GM12872 (cell line): Measurements from ENCODE around the gene INAFM1.

ENCODE experiments used
- TF ChIP-seq, protein P1 (sequence below): IDR thresholded peaks from 3 replicates; pipeline ENCODE4 v1.5.1; 2011; ENCODE audit warnings: low read depth, mild to moderate bottlenecking, low read length, moderate library complexity; ENCODE audit not compliant: insufficient read depth

Gene INAFM1

DNA sequence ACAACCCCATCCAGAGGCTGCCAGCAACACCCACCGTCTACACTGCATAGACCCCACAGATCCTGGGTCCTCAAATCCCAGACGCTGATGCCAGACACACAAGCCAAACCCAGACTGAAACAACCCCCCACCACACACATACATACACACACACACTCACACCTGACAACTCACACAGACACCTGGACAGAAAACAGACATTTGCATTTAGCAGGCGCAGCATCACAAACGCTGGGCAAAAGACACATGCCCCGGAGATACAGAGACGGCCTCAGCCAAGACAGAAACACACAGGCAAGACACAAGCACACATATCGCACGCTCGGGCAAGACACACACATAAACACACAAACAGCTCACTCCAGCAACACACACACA is 45.0 kb upstream of the INAFM1 start:
- TF ChIP-seq, protein P1, sequence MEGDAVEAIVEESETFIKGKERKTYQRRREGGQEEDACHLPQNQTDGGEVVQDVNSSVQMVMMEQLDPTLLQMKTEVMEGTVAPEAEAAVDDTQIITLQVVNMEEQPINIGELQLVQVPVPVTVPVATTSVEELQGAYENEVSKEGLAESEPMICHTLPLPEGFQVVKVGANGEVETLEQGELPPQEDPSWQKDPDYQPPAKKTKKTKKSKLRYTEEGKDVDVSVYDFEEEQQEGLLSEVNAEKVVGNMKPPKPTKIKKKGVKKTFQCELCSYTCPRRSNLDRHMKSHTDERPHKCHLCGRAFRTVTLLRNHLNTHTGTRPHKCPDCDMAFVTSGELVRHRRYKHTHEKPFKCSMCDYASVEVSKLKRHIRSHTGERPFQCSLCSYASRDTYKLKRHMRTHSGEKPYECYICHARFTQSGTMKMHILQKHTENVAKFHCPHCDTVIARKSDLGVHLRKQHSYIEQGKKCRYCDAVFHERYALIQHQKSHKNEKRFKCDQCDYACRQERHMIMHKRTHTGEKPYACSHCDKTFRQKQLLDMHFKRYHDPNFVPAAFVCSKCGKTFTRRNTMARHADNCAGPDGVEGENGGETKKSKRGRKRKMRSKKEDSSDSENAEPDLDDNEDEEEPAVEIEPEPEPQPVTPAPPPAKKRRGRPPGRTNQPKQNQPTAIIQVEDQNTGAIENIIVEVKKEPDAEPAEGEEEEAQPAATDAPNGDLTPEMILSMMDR, result no peak

DNA sequence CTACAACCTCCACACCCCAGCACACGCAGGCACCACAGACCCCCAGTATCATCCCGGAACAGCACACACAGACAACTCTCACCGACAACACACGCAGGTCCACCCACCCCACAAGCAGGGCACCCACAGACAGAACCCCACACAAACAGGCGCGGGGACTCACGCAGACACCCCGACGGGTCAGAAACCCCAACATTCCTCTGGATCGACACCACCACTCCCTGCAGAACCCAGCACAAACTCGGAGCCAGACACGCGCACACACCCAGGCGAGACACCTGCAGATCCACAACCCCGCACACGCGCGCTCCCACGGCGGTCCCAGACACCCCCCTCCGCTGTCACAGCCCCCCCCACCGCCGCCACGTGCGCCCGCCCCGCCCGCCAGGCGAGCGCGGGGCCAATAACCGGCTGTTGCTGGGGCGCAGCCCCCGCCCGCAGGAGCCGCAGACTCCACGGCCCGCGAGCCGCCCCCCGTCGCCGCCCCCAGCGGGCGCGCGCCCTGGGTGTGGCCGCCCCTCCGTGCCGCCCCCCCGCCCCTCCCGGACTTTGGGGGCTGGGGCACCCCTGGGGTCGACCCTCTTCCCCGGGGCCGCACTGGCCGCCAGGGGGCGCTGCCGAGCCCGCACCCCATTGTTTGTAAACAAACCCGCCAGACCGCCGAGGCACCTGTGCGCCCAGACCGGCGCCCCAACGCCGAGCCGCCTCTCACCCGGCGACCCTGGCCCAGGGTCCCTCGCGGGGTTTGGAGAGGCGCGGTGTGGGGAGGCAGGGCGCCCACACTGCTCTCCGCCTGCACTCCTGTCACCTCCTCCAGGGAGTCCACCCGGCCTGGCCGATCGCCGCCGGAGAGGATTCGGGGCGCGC is 44.4 kb upstream of the INAFM1 start:
- TF ChIP-seq, protein P1, result peak; percentile 70

DNA sequence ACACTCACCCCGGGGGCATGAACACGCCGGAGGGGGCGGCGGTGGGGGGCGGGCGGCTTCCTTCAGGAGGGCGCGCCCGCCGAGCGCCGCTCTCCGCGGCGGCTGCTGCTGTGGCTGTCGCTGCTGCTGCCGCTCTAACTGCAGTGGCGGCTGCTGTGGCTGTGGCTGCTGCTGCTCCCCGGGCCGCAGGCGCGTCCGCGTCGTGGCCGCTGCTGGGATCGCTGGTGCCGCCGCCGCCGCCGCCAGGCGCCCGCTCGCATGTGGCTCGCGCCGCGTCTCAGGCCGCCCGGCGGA is 43.8 kb upstream of the INAFM1 start, which contains the start of gene BBC3:
Gene BBC3, minus strand, starts transcription at position 279 of the 294 bp plus-strand sequence. CDS start 2,768 bp downstream, outside the sequence.
- TF ChIP-seq, protein P1, result no peak

DNA sequence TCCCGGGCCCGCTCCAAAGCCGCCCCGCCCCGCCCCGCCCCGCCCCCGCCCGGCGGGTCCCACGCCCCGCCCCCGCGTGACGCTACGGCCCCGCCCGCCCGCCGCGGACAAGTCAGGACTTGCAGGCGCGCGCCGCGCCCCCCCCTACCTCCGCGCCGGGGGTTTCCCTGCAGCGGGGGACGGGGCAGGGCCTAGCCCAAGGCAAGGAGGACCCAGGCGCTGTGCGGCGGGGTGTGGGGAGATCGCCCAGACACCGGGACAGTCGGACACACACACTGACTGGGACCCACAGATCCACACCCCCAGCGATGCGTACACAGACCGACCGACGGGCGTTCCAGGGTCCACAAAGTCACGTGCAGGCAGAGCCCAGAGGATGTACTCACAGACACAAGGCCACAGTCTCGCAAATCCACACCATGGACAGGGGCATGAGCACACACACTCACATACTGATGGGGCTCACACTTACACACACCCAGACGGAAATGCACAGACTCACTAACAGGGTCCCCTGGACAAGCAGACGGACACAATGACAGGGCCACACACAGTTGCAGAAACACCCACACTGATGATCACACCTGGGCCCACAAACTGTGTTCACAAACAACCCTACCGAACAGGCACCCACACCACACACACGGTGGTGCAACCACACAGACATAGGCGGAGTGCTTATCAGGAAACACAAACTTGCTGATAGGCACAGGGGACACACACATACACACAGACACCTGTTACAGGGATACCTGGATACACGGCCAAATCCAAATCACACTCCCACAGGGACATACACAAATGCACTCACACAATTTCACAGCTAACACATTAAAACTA is 43.2 kb upstream of the INAFM1 start:
- TF ChIP-seq, protein P1, result no peak

DNA sequence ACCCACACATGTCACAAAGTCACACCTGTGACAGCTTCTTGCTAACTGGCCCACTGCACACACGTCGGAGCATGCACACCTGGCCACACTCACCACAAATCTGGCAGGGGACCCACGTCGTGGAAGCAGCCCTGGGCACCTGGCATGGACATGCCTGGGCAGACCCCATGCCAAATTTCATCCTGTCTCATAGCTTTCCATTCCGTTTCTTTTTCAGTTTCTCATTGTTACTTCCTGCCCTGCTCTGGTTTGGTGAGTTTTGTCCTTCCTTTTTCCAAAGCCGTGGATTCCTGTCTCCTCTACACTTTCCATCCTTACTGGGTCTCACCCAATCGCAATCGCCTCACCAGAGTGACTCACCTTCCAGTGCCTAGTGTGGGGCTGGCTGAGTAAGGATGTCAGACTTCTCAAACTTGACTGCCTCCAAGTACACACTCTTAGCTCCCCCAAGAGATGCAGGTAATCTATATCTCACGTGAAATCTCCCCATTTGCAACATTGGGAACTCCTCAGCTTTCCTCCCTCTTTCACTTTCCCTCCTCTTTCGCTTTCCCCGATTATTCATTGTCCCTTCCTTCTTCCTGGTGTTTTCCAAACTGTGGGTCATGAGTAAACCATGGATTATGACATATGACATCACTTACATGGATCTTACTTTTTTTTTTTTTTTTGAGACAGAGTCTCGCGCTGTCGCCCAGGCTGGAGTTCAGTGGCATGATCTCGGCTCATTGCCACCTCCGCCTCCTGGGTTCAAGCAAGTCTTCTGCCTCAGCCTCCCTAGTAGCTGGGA is 42.1 kb upstream of the INAFM1 start:
- TF ChIP-seq, protein P1, result no peak

DNA sequence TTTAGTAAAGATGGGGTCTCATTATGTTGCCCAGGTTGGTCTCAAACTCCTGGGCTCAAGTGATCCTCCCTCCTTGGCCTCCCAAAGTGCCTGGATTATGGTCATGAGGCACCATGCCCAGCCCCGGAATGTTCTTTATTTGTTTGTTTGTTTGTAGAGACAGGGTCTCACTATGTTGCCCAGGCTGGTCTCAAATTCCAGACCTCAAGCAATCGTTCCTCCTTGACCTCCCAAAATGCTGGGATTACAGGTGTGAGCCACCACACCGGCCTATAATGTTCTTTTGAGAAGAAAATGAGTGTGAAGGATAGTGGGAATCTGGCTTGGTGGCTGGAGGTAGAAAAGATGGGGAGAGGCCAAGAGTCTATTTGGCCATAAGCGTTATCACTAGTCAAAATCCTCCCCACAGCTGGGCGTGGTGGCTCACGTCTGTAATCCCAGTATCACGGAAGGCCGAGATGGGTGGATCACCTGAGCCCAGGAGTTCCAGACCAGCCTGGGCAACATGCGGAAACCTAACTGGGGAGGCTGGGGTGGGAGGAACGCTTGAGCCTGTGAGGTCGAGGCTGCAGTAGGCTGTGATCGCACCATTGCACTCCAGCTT is 38.5 kb upstream of the INAFM1 start:
- TF ChIP-seq, protein P1, result no peak
